IPS-NIHi11 (cell line): Measurements from ENCODE around the gene IQCK.
"Not testable (repeated sequence)": the region's sequence is repeated elsewhere in the genome, so short reads cannot be mapped to it uniquely, and the experiment has no call there.

Experiments used
- DNase-seq: peaks from one replicate; pipeline ENCODE4 v3.0.0; 2012; ENCODE audit warnings: mixed read lengths, low spot score

The IQCK gene

GRCh38 chr16:19757762-19758595 lies 39.9 kb downstream of the IQCK start:
- no peak for DNase-seq

GRCh38 chr16:19760356-19761060 lies 42.4 kb downstream of the IQCK start:
- DNase-seq, result no peak

- no peak for DNase-seq
Measured at GRCh38 chr16:19765860-19766553, 47.9 kb downstream of the IQCK start.

GRCh38 chr16:19766554-19766884 lies 48.4 kb downstream of the IQCK start:
- DNase-seq, result no peak

- DNase-seq, result no peak
Measured at GRCh38 chr16:19766988-19767387, 48.9 kb downstream of the IQCK start.

GRCh38 chr16:19767497-19767896 lies 49.4 kb downstream of the IQCK start:
- DNase-seq, result no peak

- no peak for DNase-seq
Measured at GRCh38 chr16:19769239-19769638, 51.2 kb downstream of the IQCK start.

GRCh38 chr16:19771040-19771439 lies 53.0 kb downstream of the IQCK start:
- DNase-seq, result no peak

- no peak for DNase-seq
Measured at GRCh38 chr16:19771796-19772195, 53.7 kb downstream of the IQCK start.

- no peak for DNase-seq
Measured at GRCh38 chr16:19774024-19774423, 56.0 kb downstream of the IQCK start.

- DNase-seq, result no peak
Measured at GRCh38 chr16:19776147-19776546, 58.1 kb downstream of the IQCK start.

GRCh38 chr16:19776565-19776964 lies 58.5 kb downstream of the IQCK start:
- no peak for DNase-seq

GRCh38 chr16:19780321-19780720 lies 62.2 kb downstream of the IQCK start:
- DNase-seq, result no peak

GRCh38 chr16:19781226-19781625 lies 63.2 kb downstream of the IQCK start:
- no peak for DNase-seq

GRCh38 chr16:19783363-19784182 lies 65.5 kb downstream of the IQCK start:
- no peak for DNase-seq

- no peak for DNase-seq
Measured at GRCh38 chr16:19784183-19784736, 66.2 kb downstream of the IQCK start.

GRCh38 chr16:19785081-19785480 lies 67.0 kb downstream of the IQCK start:
- DNase-seq, result no peak

GRCh38 chr16:19785512-19786130 lies 67.5 kb downstream of the IQCK start:
- DNase-seq, result no peak

GRCh38 chr16:19801369-19801768 lies 83.3 kb downstream of the IQCK start:
- DNase-seq, result not testable (repeated sequence)

GRCh38 chr16:19801824-19802223 lies 83.8 kb downstream of the IQCK start:
- not testable (repeated sequence) for DNase-seq

- no peak for DNase-seq
Measured at GRCh38 chr16:19802612-19803011, 84.5 kb downstream of the IQCK start.
